ENCODE results near the gene GPSM3.

Gene GPSM3, protein sequence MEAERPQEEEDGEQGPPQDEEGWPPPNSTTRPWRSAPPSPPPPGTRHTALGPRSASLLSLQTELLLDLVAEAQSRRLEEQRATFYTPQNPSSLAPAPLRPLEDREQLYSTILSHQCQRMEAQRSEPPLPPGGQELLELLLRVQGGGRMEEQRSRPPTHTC

DNA sequence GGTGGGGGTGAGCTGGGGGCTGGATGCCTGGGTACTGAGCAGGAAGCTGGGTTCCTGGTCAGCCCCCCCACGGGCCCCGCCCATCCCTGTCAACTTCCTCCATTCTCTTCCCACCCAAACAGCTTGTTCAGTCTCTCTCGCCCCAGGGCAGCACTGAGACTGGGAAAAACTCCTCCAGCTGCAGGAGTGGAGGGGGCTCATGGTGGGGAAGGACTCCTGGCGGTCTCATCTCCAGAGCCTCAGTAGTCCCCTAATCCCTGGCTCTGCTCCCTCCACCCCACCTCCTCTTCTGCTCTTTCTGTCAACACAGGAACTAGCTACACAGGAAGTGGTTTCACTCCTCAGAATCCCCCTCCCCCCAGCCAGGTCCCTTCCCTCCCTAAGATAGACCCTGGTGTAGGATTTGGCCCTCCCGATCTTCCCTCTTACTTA is at the start of gene GPSM3:
Gene GPSM3, minus strand, starts transcription at position 36 of the 432 bp plus-strand sequence. CDS start 130 bp downstream, outside the sequence.
- H3K4me3 ChIP-seq (ENCODE audit: low read depth, low read length), result peak within 1 kb of the TSS; percentile 67
- peak; percentile 79 for DNase-seq (ENCODE audit: low read depth)
- TF ChIP-seq, protein P1, sequence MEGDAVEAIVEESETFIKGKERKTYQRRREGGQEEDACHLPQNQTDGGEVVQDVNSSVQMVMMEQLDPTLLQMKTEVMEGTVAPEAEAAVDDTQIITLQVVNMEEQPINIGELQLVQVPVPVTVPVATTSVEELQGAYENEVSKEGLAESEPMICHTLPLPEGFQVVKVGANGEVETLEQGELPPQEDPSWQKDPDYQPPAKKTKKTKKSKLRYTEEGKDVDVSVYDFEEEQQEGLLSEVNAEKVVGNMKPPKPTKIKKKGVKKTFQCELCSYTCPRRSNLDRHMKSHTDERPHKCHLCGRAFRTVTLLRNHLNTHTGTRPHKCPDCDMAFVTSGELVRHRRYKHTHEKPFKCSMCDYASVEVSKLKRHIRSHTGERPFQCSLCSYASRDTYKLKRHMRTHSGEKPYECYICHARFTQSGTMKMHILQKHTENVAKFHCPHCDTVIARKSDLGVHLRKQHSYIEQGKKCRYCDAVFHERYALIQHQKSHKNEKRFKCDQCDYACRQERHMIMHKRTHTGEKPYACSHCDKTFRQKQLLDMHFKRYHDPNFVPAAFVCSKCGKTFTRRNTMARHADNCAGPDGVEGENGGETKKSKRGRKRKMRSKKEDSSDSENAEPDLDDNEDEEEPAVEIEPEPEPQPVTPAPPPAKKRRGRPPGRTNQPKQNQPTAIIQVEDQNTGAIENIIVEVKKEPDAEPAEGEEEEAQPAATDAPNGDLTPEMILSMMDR (IDR thresholded peaks at IDR 0.05; ENCODE audit: insufficient read depth, low read depth, low read length, missing control alignments), result no peak

DNA sequence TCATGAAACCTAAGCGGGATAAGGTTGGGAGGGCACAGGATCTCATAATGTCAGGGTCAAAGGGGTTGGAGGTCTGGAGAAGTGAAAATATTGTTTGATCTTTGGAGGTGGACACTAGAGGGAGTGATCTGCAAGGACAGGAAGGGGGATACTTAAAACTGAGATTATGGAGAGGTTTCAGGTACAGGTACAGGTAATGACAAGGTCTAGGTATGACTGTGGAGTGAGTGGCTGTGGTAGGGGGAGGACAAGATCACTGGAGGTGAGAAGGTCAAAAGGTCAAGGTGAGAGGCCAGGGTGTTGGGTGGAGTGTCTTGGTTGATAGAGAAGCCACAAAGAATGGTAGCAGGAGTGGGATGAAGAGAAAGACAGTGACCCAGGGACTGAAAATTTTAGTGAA is 48.2 kb upstream of the GPSM3 start:
- H3K4me3 ChIP-seq (ENCODE audit: low read depth, low read length), result no peak overlapping the region
- peak; percentile 24 for DNase-seq (ENCODE audit: low read depth)
- TF ChIP-seq, protein P1 (IDR thresholded peaks at IDR 0.05; ENCODE audit: insufficient read depth, low read depth, low read length, missing control alignments), result no peak

DNA sequence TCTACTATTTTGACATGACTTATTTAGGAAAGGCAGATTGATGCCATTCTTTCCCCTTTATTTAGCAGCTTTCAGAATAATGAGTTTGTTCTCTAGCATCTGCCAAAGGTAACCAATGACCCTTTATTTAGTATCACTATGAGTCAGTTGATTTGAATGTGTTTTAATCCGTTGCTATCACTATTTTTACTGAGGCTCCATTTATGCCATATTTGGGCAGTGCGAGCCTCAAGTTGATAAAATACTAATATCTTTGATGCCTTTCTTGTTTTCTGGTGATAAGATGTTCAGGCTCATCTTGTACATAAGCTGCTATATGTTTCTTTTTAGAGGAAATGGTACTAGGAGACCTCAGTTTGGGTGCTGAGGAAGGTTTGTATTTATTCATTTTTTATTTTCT is 47.0 kb upstream of the GPSM3 start:
- no peak for DNase-seq (ENCODE audit: low read depth)
- TF ChIP-seq, protein P1 (IDR thresholded peaks at IDR 0.05; ENCODE audit: insufficient read depth, low read depth, low read length, missing control alignments), result no peak
- no peak overlapping the region for H3K4me3 ChIP-seq (ENCODE audit: low read depth, low read length)

DNA sequence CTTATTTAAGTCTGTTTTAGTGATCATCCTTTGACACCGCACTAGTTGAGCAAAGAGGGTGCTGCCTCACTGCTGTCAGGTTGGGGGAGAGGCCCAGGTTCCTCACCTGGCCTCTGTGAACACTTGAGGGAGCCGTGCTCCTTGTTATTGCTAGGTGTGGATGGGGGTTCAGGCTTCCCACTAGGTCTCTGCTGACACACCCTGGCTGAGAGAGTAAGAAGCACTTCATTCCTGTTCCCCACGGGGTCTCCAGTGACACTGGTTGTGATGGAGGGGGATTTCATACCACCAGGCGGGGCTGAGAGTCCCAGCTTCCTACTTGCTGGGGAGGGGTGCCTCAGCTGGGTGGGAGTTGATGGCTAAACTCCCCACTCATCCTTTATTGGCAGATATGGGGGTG is 42.5 kb upstream of the GPSM3 start:
- TF ChIP-seq, protein P1 (IDR thresholded peaks at IDR 0.05; ENCODE audit: insufficient read depth, low read depth, low read length, missing control alignments), result peak; percentile 15
- peak; percentile 29 for DNase-seq (ENCODE audit: low read depth)
- no peak overlapping the region for H3K4me3 ChIP-seq (ENCODE audit: low read depth, low read length)

DNA sequence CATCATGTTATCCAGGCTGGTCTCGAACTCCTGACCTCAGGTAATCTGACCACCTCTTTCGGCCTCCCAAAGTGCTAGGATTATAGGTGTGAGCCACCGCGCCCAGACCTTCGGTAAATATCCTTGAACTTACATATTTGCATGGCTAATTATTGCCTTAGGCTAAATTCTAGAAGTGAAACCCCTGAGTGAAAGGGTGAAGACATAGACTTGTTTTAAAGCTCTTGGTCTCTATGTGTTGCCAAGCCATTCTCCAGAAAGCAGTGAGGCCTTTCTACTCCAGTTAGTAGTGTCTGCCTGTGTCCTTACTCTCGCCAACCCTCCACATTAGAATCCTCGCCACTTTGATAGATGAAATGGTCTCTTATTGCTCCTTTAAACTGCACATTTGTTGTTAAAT is 34.0 kb upstream of the GPSM3 start:
- TF ChIP-seq, protein P1 (IDR thresholded peaks at IDR 0.05; ENCODE audit: insufficient read depth, low read depth, low read length, missing control alignments), result no peak
- no peak for DNase-seq (ENCODE audit: low read depth)
- H3K4me3 ChIP-seq (ENCODE audit: low read depth, low read length), result no peak overlapping the region

DNA sequence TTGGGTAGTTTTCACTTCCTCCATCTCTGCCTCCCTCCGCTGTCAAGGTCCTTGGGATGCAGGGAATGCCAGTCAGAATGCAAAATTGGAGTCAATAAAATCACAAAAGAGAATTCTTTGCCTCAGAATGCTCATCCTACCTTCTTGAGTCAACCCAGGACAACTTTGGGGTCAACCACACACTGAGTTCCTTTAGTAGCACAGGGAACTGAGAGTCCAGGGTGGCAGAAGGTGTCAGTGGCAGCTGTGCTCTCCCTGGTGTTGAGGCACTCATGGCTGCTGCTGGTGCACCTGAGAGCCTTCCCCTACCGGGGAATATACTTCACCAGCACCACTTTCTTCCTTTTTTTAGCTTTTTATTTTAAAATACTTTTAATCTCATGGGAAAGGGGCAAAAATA is 32.3 kb upstream of the GPSM3 start:
- TF ChIP-seq, protein P1 (IDR thresholded peaks at IDR 0.05; ENCODE audit: insufficient read depth, low read depth, low read length, missing control alignments), result no peak
- no peak overlapping the region for H3K4me3 ChIP-seq (ENCODE audit: low read depth, low read length)
- DNase-seq (ENCODE audit: low read depth), result peak; percentile 56

Data from GM12865 (cell line).